ENCODE data around the gene MIF4GD.

- TF ChIP-seq, protein P1, sequence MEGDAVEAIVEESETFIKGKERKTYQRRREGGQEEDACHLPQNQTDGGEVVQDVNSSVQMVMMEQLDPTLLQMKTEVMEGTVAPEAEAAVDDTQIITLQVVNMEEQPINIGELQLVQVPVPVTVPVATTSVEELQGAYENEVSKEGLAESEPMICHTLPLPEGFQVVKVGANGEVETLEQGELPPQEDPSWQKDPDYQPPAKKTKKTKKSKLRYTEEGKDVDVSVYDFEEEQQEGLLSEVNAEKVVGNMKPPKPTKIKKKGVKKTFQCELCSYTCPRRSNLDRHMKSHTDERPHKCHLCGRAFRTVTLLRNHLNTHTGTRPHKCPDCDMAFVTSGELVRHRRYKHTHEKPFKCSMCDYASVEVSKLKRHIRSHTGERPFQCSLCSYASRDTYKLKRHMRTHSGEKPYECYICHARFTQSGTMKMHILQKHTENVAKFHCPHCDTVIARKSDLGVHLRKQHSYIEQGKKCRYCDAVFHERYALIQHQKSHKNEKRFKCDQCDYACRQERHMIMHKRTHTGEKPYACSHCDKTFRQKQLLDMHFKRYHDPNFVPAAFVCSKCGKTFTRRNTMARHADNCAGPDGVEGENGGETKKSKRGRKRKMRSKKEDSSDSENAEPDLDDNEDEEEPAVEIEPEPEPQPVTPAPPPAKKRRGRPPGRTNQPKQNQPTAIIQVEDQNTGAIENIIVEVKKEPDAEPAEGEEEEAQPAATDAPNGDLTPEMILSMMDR (IDR thresholded peaks at IDR 0.05), result no peak
- no peak for TF ChIP-seq EZH2 (IDR thresholded peaks at IDR 0.05; ENCODE audit: borderline replicate concordance, insufficient read depth, low read depth, low read length, poor library complexity, severe bottlenecking)
Measured at GRCh38 chr17:75252039-75252816, 18.8 kb downstream of the MIF4GD start.

Data from B cell (primary cell).